RWPE2 (cell line): ENCODE data around the gene FRZB.

Source experiments
- ATAC-seq: fragments of 200-7000 bp; cut with Tn5 transposase; 3 replicates; pipeline ENCODE4 v1.9.1; 2021; ENCODE audit warnings: low read depth
- DNase-seq: peaks from one replicate; pipeline ENCODE4 v3.0.0-alpha.2; 2020; ENCODE audit warnings: low spot score
- H3K27ac ChIP-seq: fragments of 450-650 bp; 2 replicates; pipeline ENCODE4 v1.5.1; 2017; ENCODE audit warnings: mild to moderate bottlenecking; ENCODE audit not compliant: poor library complexity, severe bottlenecking
- H3K27me3 ChIP-seq: fragments of 250-450 bp; sonication (Bioruptor Pico); 2 replicates; pipeline ENCODE4 v1.5.1; 2021; ENCODE audit warnings: mild to moderate bottlenecking, moderate library complexity; ENCODE audit not compliant: insufficient read depth, poor library complexity, severe bottlenecking
- H3K36me3 ChIP-seq: fragments of 250-450 bp; sonication (Bioruptor Pico); 2 replicates; pipeline ENCODE4 v1.5.1; 2020; ENCODE audit warnings: low read depth, mild to moderate bottlenecking, moderate library complexity
- H3K4me1 ChIP-seq: fragments of 250-450 bp; sonication (Bioruptor Pico); 2 replicates; pipeline ENCODE4 v1.5.1; 2021; ENCODE audit warnings: mild to moderate bottlenecking, moderate library complexity; ENCODE audit not compliant: insufficient read depth, poor library complexity, severe bottlenecking
- H3K4me3 ChIP-seq: fragments of 250-450 bp; sonication (Bioruptor Pico); 2 replicates; pipeline ENCODE4 v1.5.1; 2021; ENCODE audit warnings: mild to moderate bottlenecking, moderate library complexity; ENCODE audit not compliant: severe bottlenecking
- H3K9me3 ChIP-seq: fragments of 250-450 bp; sonication (Bioruptor Pico); 2 replicates; pipeline ENCODE4 v1.5.1; 2021; ENCODE audit warnings: mild to moderate bottlenecking, moderate library complexity; ENCODE audit not compliant: severe bottlenecking
- CTCF ChIP-seq: fragments of 450-650 bp; IDR thresholded peaks from one replicate; pipeline ENCODE4 v1.5.1; 2017; ENCODE audit warnings: mild to moderate bottlenecking, moderate library complexity; ENCODE audit not compliant: poor library complexity, severe bottlenecking

The FRZB gene

GRCh38 chr2:182866461-182867406, at the start of gene FRZB:
TSS of gene FRZB (minus strand) at chr2:182866637. CDS start at chr2:182866552, 85 bp downstream.
- peak; percentile 78 for ATAC-seq
- Histone ChIP-seq H3K4me1 (no peaks in the 10 kb centered on the region), H3K27ac (no peak within 1 kb of the TSS), H3K36me3 (no peaks in the 10 kb centered on the region), H3K4me3 (peak within 1 kb of the TSS; percentile 18), H3K27me3 (no peaks in the 10 kb centered on the region), H3K9me3 (no peaks in the 10 kb centered on the region)
- TF ChIP-seq CTCF: no peak
- DNase-seq: peak; percentile 55

- peak; percentile 96 for ATAC-seq
- no peak for DNase-seq
- Histone ChIP-seq H3K27ac (peak overlapping the region; percentile 42), H3K4me1 (peaks cover 11% of the 10 kb centered on the region), H3K9me3 (no peaks in the 10 kb centered on the region), H3K36me3 (peaks cover 53% of the 10 kb centered on the region), H3K4me3 (no peak overlapping the region), H3K27me3 (no peaks in the 10 kb centered on the region)
- TF ChIP-seq CTCF: no peak
Observed at GRCh38 chr2:182915369-182916326, 49.2 kb upstream of the FRZB start.

GRCh38 chr2:182914852-182915251, 48.4 kb upstream of the FRZB start:
- H3K9me3 ChIP-seq: no peaks in the 10 kb centered on the region
- peak overlapping the region; percentile 42 for H3K27ac ChIP-seq
- DNase-seq (no peak), ATAC-seq (no peak)
- no peak for TF ChIP-seq CTCF
- H3K4me1 ChIP-seq: peaks cover 11% of the 10 kb centered on the region
- no peaks in the 10 kb centered on the region for H3K27me3 ChIP-seq
- no peak overlapping the region for H3K4me3 ChIP-seq
- H3K36me3 ChIP-seq: peaks cover 58% of the 10 kb centered on the region

- H3K4me1 ChIP-seq: peaks cover 11% of the 10 kb centered on the region
- no peaks in the 10 kb centered on the region for H3K27me3 ChIP-seq
- TF ChIP-seq CTCF: no peak
- peaks cover 67% of the 10 kb centered on the region for H3K36me3 ChIP-seq
- no peak overlapping the region for H3K4me3 ChIP-seq
- no peaks in the 10 kb centered on the region for H3K9me3 ChIP-seq
- no peak overlapping the region for H3K27ac ChIP-seq
- ATAC-seq: no peak
- DNase-seq: no peak
Observed at GRCh38 chr2:182913064-182913463, 46.6 kb upstream of the FRZB start.
